Adrenal gland (tissue), 12 donors: ENCODE results near the gene ACTL7B. TPM values are rescaled to one million over a fixed set of nuclear protein-coding genes. Genes with fewer than 3 reads are reported as not detected.
"Not testable (repeated sequence)": the region's sequence is repeated elsewhere in the genome, so short reads cannot be mapped to it uniquely, and the experiment has no call there.

ENCODE experiments used
- DNase-seq, 7 donors: peaks; one replicate each; pipeline ENCODE4 v3.0.0-alpha.2; 2019 to 2020
- H3K27ac ChIP-seq, 5 donors: fragments of 200-600 bp; sonication (generic) in 4 of 5; 1 replicate in 3 of 5; 2 replicates in 2 of 5; pipeline versions ENCODE4 v1.5.1 to v1.8.0; 2016 to 2020; ENCODE audit warnings: mild to moderate bottlenecking in 1 of 5
- H3K27me3 ChIP-seq: fragments of 200-600 bp; 2 replicates; pipeline ENCODE4 v1.8.0; 2021
- H3K36me3 ChIP-seq, 2 donors: fragments of 200-600 bp; replicated peaks in 1 of 2; 1 replicate in 1 of 2; 2 replicates in 1 of 2; pipeline versions ENCODE4 v1.5.1 to v1.8.0; 2018 to 2022
- H3K4me1 ChIP-seq, 2 donors: fragments of 200-600 bp; replicated peaks in 1 of 2; 1 replicate in 1 of 2; 2 replicates in 1 of 2; pipeline versions ENCODE4 v1.5.1 to v1.8.0; 2018 to 2021
- H3K4me3 ChIP-seq, 4 donors: fragments of 200-600 bp; sonication (generic) in 3 of 4; one replicate each; pipeline ENCODE4 v1.5.1; 2016 to 2018
- H3K9me3 ChIP-seq, 3 donors: fragments of 200-600 bp; sonication (generic) in 1 of 3; replicated peaks in 1 of 3; 1 replicate in 2 of 3; 2 replicates in 1 of 3; pipeline versions ENCODE4 v1.5.1 to v1.8.0; 2016 to 2021
- POLR2A ChIP-seq, 2 donors: fragments of 450-650 bp; IDR thresholded peaks; one replicate each; pipeline ENCODE4 v1.6.1; 2017; ENCODE audit warnings: antibody characterized with exemption in 2 of 2, mild to moderate bottlenecking in 2 of 2, moderate library complexity in 1 of 2
- WGBS, 4 donors: extraction: QIAGEN DNeasy Blood & Tissue Kit in 2 of 4; methylation state at CpG; one replicate each; pipeline versions ENCODE4 v1.1.5 to v1.1.7; 2013 to 2017; 5-methylcytosine and 5-hydroxymethylcytosine counted together
- intact Hi-C, 2 donors: fragments of 100-400 bp; cut with DNase I; formaldehyde crosslinking; loops; one replicate each; pipeline versions ENCODE4 v1.14.1 to v1.15.0; 2022 to 2023
- polyA plus RNA-seq, 3 donors: library from polyadenylated mRNA; stranded (reverse); fragments of 200-250 nt in 2 of 3; fragments of 350-450 nt in 1 of 3; fragmentation: Illumina TruSeq in 1 of 3; extraction: RNeasy Lipid Tissue Mini Kit (QIAGEN cat#74804) in 1 of 3; gene quantifications; one replicate each; pipeline ENCODE4 v1.2.3, GENCODE V29; 2013 to 2014
- total RNA-seq, 9 donors: library from RNA; depleted of rRNA in 4 of 9; stranded (reverse); fragments of >200 nt in 4 of 9; fragments of 120-200 nt in 1 of 9; fragmentation: NEBNext Ultra II Directional in 1 of 9; extraction: Animal tissue kit (Norgen Biotek cat#: 25700) in 1 of 9; gene quantifications; one replicate each; pipeline versions ENCODE4 v1.1.0 to v1.2.4, GENCODE V29; 2013 to 2023
- TF ChIP-seq, protein P1 (sequence below), 6 experiments: fragments of 450-650 bp in 4 of 6; fragments of 200-600 bp in 2 of 6; sonication (generic) in 1 of 6; IDR thresholded peaks; 1 replicate in 5 of 6; 2 replicates in 1 of 6; pipeline versions ENCODE4 v1.5.1 to v1.8.0; 2016 to 2021; ENCODE audit warnings: antibody characterized with exemption in 6 of 6, mild to moderate bottlenecking in 2 of 6, moderate library complexity in 1 of 6
- donor health status: healthy with polysubstance abuse.
- donor health status: Bipolar disorder and iron deficiency.
- donor health status: DM: yes; HTN: yes; CAD: no.
- donor health status: DM: no; HTN: no; CAD: no.
- donor health status: DM: no; HTN: no; CAD: no.
- donor health status: DM: yes; HTN: yes; CAD: no.

The ACTL7B gene
- total and polyA plus RNA-seq, 12 donors = 0.12 to 0.95 (median 0.27) TPM; not detected in 4

- intact Hi-C loops = no loop called here
- H3K9me3 ChIP-seq = no peaks in the 10 kb centered on the region
- H3K4me1 ChIP-seq = no peaks in the 10 kb centered on the region
- no peaks in the 10 kb centered on the region for H3K36me3 ChIP-seq
- DNase-seq = no peak
- TF ChIP-seq, protein P1, sequence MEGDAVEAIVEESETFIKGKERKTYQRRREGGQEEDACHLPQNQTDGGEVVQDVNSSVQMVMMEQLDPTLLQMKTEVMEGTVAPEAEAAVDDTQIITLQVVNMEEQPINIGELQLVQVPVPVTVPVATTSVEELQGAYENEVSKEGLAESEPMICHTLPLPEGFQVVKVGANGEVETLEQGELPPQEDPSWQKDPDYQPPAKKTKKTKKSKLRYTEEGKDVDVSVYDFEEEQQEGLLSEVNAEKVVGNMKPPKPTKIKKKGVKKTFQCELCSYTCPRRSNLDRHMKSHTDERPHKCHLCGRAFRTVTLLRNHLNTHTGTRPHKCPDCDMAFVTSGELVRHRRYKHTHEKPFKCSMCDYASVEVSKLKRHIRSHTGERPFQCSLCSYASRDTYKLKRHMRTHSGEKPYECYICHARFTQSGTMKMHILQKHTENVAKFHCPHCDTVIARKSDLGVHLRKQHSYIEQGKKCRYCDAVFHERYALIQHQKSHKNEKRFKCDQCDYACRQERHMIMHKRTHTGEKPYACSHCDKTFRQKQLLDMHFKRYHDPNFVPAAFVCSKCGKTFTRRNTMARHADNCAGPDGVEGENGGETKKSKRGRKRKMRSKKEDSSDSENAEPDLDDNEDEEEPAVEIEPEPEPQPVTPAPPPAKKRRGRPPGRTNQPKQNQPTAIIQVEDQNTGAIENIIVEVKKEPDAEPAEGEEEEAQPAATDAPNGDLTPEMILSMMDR (IDR thresholded peaks at IDR 0.05) = no peak
- no peak for TF ChIP-seq POLR2A (IDR thresholded peaks at IDR 0.05)
- WGBS, 4 donors = 88 to 100% (median 95%) methylated on average over 2 to 3 of the region's 3 CpGs
- H3K4me3 ChIP-seq = no peak overlapping the region
- H3K27me3 ChIP-seq = no peaks in the 10 kb centered on the region
- no peak overlapping the region for H3K27ac ChIP-seq
Observed at GRCh38 chr9:108854094-108854493, 1.7 kb downstream of the ACTL7B start.

DNA sequence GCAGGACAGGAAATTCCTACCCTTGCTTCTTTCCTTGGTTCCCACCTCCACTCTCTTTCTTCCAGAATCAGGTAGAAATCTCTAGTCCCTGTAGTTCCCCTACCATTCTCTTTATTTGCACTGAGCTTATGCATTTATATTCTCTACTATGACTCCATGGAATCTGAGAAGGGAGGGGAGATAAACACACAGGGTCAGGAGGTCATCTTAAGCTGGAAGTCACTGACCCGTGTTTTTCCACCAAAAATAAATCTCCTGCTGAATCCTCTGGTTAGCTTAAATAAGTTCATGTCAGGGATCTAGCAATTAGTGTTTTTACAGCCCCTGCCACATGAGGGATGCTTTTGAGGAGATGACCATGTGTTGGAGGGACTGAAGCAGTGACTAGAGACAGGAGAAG, 3.7 kb downstream of the ACTL7B start:
- no peaks in the 10 kb centered on the region for H3K9me3 ChIP-seq
- intact Hi-C loops = no loop called here
- TF ChIP-seq POLR2A (IDR thresholded peaks at IDR 0.05) = no peak
- TF ChIP-seq, protein P1 (IDR thresholded peaks at IDR 0.05) = no peak
- H3K4me3 ChIP-seq = no peak overlapping the region
- H3K4me1 ChIP-seq = no peaks in the 10 kb centered on the region
- no peak overlapping the region for H3K27ac ChIP-seq
- 24 to 26% (median 24%) methylated on average over 1 of the region's 1 CpG for WGBS, 4 donors
- no peaks in the 10 kb centered on the region for H3K27me3 ChIP-seq
- H3K36me3 ChIP-seq = no peaks in the 10 kb centered on the region
- no peak for DNase-seq

DNA sequence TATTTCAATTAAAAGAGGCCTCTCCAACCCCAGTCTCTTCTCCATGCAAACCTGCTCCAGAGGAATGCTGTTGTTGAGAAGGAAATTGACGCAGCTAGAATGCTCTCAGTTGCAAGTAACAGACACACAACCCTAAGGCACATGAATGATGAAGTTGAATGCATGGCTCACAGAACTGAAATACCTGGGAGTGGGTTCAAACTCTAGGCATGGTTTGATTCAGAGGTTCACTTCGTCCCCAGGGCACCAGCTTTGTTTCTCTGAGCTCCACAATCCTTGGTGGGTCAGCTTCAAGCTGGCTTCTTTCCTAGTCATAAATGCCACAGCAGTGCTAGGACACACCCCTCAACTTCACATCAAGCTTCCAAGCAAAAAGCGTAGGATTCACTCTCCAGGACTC, 4.6 kb downstream of the ACTL7B start:
- H3K27me3 ChIP-seq = no peaks in the 10 kb centered on the region
- no peaks in the 10 kb centered on the region for H3K9me3 ChIP-seq
- H3K4me3 ChIP-seq = no peak overlapping the region
- intact Hi-C loops = no loop called here
- TF ChIP-seq POLR2A (IDR thresholded peaks at IDR 0.05) = no peak
- TF ChIP-seq, protein P1 (IDR thresholded peaks at IDR 0.05) = no peak
- WGBS, 4 donors = 87 to 98% (median 88%) methylated on average over 2 to 3 of the region's 3 CpGs
- H3K36me3 ChIP-seq = no peaks in the 10 kb centered on the region
- no peak overlapping the region for H3K27ac ChIP-seq
- H3K4me1 ChIP-seq = no peaks in the 10 kb centered on the region
- DNase-seq = no peak

DNA sequence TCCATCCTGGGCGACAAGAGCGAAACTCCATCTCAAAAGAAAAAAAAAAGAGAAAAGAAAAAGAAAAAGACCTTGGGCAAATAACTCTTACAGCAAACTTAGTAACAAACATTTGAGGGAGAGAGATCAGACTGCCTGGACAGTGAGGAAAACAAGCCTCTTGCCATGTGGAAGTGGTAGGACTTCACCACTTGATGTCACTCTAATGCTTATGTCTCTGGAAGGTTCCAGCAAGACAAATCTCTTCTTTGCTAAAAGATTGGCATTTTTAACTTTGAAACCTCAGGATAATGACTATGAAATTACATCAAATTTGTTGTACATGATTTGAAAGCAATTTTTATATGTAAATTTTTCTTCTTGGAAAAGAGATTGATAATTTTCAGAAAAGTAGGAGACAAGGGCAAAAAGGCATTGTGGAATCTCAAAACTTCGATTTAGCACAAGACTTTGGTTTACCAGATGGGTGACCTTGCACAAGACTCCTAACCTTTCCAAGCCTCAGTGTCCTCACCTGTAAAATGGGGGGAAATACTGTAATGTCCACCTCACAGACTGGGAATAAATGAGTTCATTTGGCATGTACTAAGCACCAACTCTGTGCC, 5.4 kb downstream of the ACTL7B start:
- H3K27me3 ChIP-seq = no peaks in the 10 kb centered on the region
- no peaks in the 10 kb centered on the region for H3K4me1 ChIP-seq
- no peak overlapping the region for H3K27ac ChIP-seq
- H3K36me3 ChIP-seq = no peaks in the 10 kb centered on the region
- no peaks in the 10 kb centered on the region for H3K9me3 ChIP-seq
- 85 to 90% (median 86%) methylated on average over 3 of the region's 3 CpGs for WGBS, 4 donors
- no peak for DNase-seq
- no peak for TF ChIP-seq POLR2A (IDR thresholded peaks at IDR 0.05)
- TF ChIP-seq, protein P1 (IDR thresholded peaks at IDR 0.05) = peak in 3 of 6 experiments; percentile 19 to 39 (median 27)
- intact Hi-C loops = no loop called here
- H3K4me3 ChIP-seq = no peak overlapping the region

GRCh38 chr9:108848296-108848695, 7.5 kb downstream of the ACTL7B start:
- 87 to 96% (median 92%) methylated on average over 7 to 8 of the region's 8 CpGs for WGBS, 4 donors
- H3K27me3 ChIP-seq, H3K4me3 ChIP-seq, H3K4me1 ChIP-seq, H3K27ac ChIP-seq, DNase-seq, H3K9me3 ChIP-seq, intact Hi-C loops, H3K36me3 ChIP-seq: not testable (repeated sequence)
